Breast epithelium (tissue), 4 donors: ENCODE results near the gene SKAP2. TPM values are rescaled to one million over a fixed set of nuclear protein-coding genes. Genes with fewer than 3 reads are reported as not detected.

Source experiments
- DNase-seq, 2 donors: peaks; one replicate each; pipeline ENCODE4 v3.0.0-alpha.2; 2019; ENCODE audit warnings: low spot score in 2 of 2
- H3K27ac ChIP-seq, 2 donors: fragments of 200-600 bp; sonication (generic) in 1 of 2; one replicate each; pipeline ENCODE4 v1.5.1; 2016 to 2019; ENCODE audit warnings: mild to moderate bottlenecking in 1 of 2
- H3K27me3 ChIP-seq, 2 donors: fragments of 200-600 bp; sonication (generic) in 1 of 2; one replicate each; pipeline versions ENCODE4 v1.5.1 to v1.6.0; 2017 to 2019; ENCODE audit warnings: control low read depth in 1 of 2, mild to moderate bottlenecking in 1 of 2
- H3K36me3 ChIP-seq: fragments of 200-600 bp; one replicate; pipeline ENCODE4 v1.5.1; 2019
- H3K4me1 ChIP-seq, 2 donors: fragments of 200-600 bp; sonication (generic); one replicate each; pipeline ENCODE4 v1.5.1; 2016 to 2019; ENCODE audit warnings: control low read depth in 1 of 2
- H3K4me3 ChIP-seq, 3 donors: fragments of 200-600 bp; sonication (generic); 1 replicate in 2 of 3; 2 replicates in 1 of 3; pipeline ENCODE4 v1.5.1; 2016 to 2019; ENCODE audit warnings: mild to moderate bottlenecking in 3 of 3, moderate library complexity in 2 of 3
- H3K9me3 ChIP-seq, 2 donors: fragments of 200-600 bp; sonication (generic) in 1 of 2; one replicate each; pipeline ENCODE4 v1.5.1; 2016 to 2019; ENCODE audit warnings: control low read depth in 1 of 2
- POLR2A ChIP-seq: fragments of 450-650 bp; IDR thresholded peaks from one replicate; pipeline ENCODE4 v1.6.1; 2016; ENCODE audit warnings: antibody characterized with exemption, mild to moderate bottlenecking, moderate library complexity
- POLR2AphosphoS5 ChIP-seq, 3 donors: sonication (generic); formaldehyde crosslinking; IDR thresholded peaks; one replicate each; pipeline ENCODE4 v1.6.1; 2017; ENCODE audit warnings: antibody characterized with exemption in 3 of 3
- intact Hi-C: fragments of 100-400 bp; cut with DNase I; formaldehyde crosslinking; loops from one replicate; pipeline ENCODE4 v1.15.1; 2023; ENCODE audit warnings: low total_unique reads
- total RNA-seq, 3 donors: library from RNA; depleted of rRNA; stranded (reverse); fragments of >200 nt; gene quantifications; one replicate each; pipeline ENCODE4 v1.1.0, GENCODE V29; 2016
- TF ChIP-seq, protein P1 (sequence below), 3 donors: fragments of 450-650 bp; IDR thresholded peaks; one replicate each; pipeline ENCODE4 v1.5.1; 2016 to 2017; ENCODE audit warnings: antibody characterized with exemption in 3 of 3, mild to moderate bottlenecking in 3 of 3, moderate library complexity in 3 of 3

The SKAP2 gene
- total RNA-seq, 3 donors from 2014 or later, result 26.5 to 46.5 (median 35.7) TPM

DNA sequence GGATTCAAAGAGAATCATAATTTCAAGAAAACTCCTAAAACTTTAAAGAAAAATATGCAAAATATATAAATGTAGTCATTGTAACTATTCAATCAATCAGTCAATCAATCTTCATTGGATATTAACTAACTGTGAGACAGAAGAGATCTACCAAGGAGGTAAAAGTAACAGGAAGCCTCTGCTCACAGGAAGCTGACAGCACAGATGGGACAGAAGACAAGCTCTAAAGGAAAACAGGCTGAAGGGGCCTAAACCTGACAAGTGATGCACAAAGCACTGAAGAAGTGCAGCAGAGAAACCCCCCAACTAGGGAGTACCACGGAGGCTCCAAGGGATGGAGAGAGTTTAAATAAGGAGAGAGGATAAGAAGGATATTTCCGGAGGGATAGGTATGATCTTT is 173.0 kb downstream of the SKAP2 start:
- intact Hi-C loops, result no loop called here
- H3K4me1 ChIP-seq, result no peaks in the 10 kb centered on the region
- TF ChIP-seq POLR2A, result no peak
- TF ChIP-seq, protein P1, sequence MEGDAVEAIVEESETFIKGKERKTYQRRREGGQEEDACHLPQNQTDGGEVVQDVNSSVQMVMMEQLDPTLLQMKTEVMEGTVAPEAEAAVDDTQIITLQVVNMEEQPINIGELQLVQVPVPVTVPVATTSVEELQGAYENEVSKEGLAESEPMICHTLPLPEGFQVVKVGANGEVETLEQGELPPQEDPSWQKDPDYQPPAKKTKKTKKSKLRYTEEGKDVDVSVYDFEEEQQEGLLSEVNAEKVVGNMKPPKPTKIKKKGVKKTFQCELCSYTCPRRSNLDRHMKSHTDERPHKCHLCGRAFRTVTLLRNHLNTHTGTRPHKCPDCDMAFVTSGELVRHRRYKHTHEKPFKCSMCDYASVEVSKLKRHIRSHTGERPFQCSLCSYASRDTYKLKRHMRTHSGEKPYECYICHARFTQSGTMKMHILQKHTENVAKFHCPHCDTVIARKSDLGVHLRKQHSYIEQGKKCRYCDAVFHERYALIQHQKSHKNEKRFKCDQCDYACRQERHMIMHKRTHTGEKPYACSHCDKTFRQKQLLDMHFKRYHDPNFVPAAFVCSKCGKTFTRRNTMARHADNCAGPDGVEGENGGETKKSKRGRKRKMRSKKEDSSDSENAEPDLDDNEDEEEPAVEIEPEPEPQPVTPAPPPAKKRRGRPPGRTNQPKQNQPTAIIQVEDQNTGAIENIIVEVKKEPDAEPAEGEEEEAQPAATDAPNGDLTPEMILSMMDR (IDR thresholded peaks at IDR 0.05), result no peak
- no peak for TF ChIP-seq POLR2AphosphoS5 (IDR thresholded peaks at IDR 0.05)
- H3K27ac ChIP-seq, result no peak overlapping the region
- no peaks in the 10 kb centered on the region for H3K9me3 ChIP-seq
- H3K27me3 ChIP-seq, result no peaks in the 10 kb centered on the region
- no peak for DNase-seq
- H3K36me3 ChIP-seq, result no peaks in the 10 kb centered on the region
- H3K4me3 ChIP-seq, result no peak overlapping the region

DNA sequence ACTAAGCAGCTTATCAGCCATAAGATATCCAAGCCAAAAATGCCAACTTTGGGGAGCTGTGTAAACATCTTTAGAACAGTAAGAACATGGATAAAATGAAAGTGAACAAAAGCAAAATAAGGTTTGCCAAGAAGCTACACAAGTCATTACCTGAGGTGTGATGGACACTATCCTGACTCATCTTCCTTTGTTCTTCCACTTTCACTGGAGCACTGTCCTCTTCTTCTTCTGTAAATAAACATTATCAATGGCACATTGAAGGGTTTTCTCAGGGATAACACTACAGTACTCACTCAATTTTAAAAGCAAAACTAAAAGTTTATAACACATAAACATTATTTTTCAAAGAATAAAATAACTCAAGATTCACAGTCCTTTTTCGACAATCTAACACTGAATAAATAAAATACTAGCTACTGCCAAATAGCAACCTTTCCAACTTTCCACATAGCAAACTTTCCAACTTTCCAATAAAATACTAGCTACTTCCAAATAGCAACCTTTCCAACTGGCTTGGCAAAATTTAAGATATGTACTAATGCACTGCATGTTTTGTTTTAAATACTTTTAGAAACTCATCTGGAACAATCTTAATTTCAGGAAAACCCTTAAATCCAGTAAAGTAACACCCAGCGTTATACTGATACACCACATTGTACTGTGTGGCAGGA is 174.1 kb downstream of the SKAP2 start:
- H3K27ac ChIP-seq, result no peak overlapping the region
- no peaks in the 10 kb centered on the region for H3K27me3 ChIP-seq
- H3K9me3 ChIP-seq, result no peaks in the 10 kb centered on the region
- DNase-seq, result no peak
- TF ChIP-seq, protein P1 (IDR thresholded peaks at IDR 0.05), result no peak
- TF ChIP-seq POLR2A, result no peak
- no peak for TF ChIP-seq POLR2AphosphoS5 (IDR thresholded peaks at IDR 0.05)
- no peaks in the 10 kb centered on the region for H3K36me3 ChIP-seq
- H3K4me3 ChIP-seq, result no peak overlapping the region
- intact Hi-C loops, result no loop called here
- H3K4me1 ChIP-seq, result no peaks in the 10 kb centered on the region

DNA sequence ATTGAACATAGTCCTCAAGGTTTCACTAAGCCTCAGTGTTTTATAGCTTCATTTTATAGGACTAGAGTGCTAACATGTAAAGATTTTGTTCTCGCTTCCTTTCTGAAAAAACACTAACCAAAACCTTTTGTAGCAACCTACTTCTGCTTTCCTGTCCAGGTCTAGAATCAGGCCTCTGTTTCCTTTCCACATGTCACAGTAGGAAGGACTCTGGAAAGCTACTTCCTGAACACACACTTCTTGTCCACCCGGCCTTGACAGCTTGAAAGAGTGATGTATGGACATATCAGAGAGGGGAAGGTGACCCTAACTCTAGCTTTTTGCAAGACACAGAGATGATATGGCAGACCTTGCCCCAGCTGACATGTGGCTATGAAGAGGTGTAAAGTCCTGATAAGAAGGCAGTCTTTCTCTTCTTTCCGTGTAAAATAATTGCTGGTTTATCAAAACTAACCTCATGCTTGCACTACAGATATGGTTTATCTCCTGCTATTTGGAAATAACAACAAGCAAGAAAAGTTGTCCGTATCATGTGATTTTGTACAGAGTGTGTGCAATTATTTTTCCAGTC is 175.4 kb downstream of the SKAP2 start:
- TF ChIP-seq, protein P1 (IDR thresholded peaks at IDR 0.05), result no peak
- TF ChIP-seq POLR2AphosphoS5 (IDR thresholded peaks at IDR 0.05), result no peak
- no peak for TF ChIP-seq POLR2A
- DNase-seq, result no peak
- no peaks in the 10 kb centered on the region for H3K9me3 ChIP-seq
- intact Hi-C loops, result no loop called here
- H3K27ac ChIP-seq, result no peak overlapping the region
- no peaks in the 10 kb centered on the region for H3K36me3 ChIP-seq
- H3K4me1 ChIP-seq, result no peaks in the 10 kb centered on the region
- no peak overlapping the region for H3K4me3 ChIP-seq
- H3K27me3 ChIP-seq, result no peaks in the 10 kb centered on the region

DNA sequence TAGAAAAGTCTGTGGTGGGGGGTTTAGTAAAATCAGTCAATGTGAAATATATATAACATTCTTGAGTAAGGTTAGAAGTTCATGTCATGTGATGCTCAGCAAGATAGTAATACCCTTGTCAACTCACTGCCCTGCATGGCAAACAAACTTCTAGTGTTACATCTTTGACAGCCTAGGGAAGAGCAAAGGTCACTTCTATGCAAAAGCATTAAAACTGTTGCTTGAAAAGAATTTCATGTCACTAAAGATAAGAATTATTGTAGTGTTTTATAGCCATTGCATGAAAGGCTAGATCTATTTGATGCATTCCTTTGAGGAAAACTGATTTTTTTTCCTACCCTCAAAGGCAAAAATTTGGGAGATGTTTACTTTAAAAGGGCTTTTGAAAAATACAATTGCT is 176.0 kb downstream of the SKAP2 start:
- no peak for DNase-seq
- no peaks in the 10 kb centered on the region for H3K4me1 ChIP-seq

DNA sequence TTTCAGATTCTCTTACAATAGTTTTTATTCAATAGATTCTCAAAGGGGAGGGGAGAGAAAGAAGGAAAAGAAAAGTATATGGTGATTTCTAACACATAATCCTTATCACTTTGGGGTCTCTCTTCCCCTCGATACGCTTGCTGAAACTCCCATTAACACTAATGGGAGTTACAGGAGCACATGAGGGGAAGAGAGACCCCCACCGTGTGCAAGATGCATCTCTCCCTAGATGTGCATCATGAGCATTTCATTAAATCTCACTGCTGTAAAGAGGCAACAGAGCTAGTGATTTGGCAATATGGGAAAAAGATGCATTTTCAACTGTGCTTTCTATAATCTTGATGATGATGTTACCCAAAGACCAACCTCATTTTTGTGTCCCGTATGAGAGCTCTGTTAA is 177.4 kb downstream of the SKAP2 start:
- H3K4me1 ChIP-seq, result no peaks in the 10 kb centered on the region
- H3K36me3 ChIP-seq, result no peaks in the 10 kb centered on the region
- no peak overlapping the region for H3K4me3 ChIP-seq
- TF ChIP-seq POLR2AphosphoS5 (IDR thresholded peaks at IDR 0.05) (no peak), POLR2A (no peak)
- TF ChIP-seq, protein P1 (IDR thresholded peaks at IDR 0.05), result no peak
- no peaks in the 10 kb centered on the region for H3K27me3 ChIP-seq
- intact Hi-C loops, result no loop called here
- H3K27ac ChIP-seq, result peak overlapping the region; percentile 40 to 49
- DNase-seq, result no peak
- no peaks in the 10 kb centered on the region for H3K9me3 ChIP-seq

More for the DNA sequence above, 176.0 kb downstream of the SKAP2 start:
- H3K27ac ChIP-seq, result no peak overlapping the region
- H3K9me3 ChIP-seq, result no peaks in the 10 kb centered on the region
- H3K4me3 ChIP-seq, result no peak overlapping the region
- TF ChIP-seq, protein P1 (IDR thresholded peaks at IDR 0.05), result no peak
- TF ChIP-seq POLR2AphosphoS5 (IDR thresholded peaks at IDR 0.05) (no peak), POLR2A (no peak)
- H3K27me3 ChIP-seq, result no peaks in the 10 kb centered on the region
- H3K36me3 ChIP-seq, result no peaks in the 10 kb centered on the region
- intact Hi-C loops, result no loop called here
